ENCODE data around the gene CREB3L2. TPM values are rescaled to one million over a fixed set of nuclear protein-coding genes. Genes with fewer than 3 reads are reported as not detected.

CREB3L2 gene
- total and polyA plus RNA-seq, 5 experiments from 2014 or later, result 5.2 to 12.8 (median 9.0) TPM

DNA sequence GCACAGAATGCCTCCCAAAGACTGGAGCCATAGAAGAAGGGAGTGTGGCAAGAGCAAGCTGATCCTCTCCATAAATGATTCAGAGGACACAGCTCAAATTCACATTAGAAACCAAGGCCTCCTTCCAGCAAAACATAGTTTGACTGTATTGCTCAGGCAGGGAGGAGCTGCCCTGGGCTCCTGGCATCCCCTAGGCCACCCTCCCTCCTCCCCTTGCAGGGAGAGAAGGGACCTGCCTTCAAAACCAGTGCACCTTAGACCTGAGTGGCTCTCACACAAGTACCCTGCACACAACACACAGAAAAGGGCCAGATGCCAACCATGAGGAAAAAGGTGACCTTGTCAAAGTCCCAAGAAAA lies 64.7 kb downstream of the CREB3L2 start:
- peaks cover 0 to under 1% (median 0%) of the 10 kb centered on the region in 3 donors for H3K36me3 Mint-ChIP-seq
- ATAC-seq (no peak), DNase-seq (no peak)
- POLR2A ChIA-PET, result interaction anchor here (1.0 kb wide), 1 partner anchor 47 kb away, joined by 3 read pairs; no protein-coding TSS in a partner anchor
- peak overlapping the region in 2 of 10 donors; percentile 12 to 49 for H3K27ac Mint-ChIP-seq
- no peaks in the 10 kb centered on the region for H3K27me3 Mint-ChIP-seq
- no peaks in the 10 kb centered on the region for H3K9me3 Mint-ChIP-seq
- H3K4me3 Mint-ChIP-seq, result no peak overlapping the region
- H3K4me1 Mint-ChIP-seq, result peaks cover 19 to 43% (median 37%) of the 10 kb centered on the region in 4 donors

DNA sequence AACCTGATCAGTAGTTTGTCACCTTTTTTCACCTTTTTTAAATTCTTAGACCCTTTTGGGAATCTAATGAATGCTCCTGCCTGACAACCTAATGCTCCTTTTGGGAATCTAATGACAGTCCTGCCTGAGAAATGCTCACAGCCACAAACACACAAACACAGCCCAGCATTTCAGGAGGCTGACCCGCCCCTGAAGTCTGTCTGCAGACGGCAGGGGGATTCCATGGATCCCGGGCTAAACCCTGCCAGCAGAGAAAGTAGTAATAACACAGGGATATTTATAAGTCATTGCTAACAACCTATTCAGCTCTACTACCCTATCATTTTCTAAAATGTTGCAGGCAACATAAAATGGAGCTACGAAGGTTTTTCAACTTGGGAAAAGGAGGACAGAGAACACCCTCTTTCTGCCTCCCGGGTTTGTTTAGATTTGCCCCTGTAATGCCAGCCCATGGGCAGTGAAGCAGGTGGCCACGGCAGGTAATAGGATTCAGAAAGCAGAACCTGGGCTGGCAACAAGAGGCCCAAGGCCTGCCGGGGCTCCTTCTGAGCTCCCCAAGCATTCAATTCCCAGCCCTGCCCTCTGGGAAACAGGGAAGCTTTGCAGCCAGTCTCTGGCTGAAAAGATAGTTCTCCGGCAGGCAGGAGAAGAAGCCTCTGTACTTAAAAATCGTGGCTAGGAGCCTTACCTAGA lies 65.2 kb downstream of the CREB3L2 start:
- Mint-ChIP-seq H3K4me3 (peak overlapping the region in 3 of 10 donors; percentile 3 to 27 (median 11)), H3K27ac (peak overlapping the region; percentile 57 to 98 (median 92)), H3K27me3 (no peaks in the 10 kb centered on the region), H3K36me3 (peaks cover 0 to 5% (median 0%) of the 10 kb centered on the region in 3 donors), H3K4me1 (peaks cover 19 to 43% (median 39%) of the 10 kb centered on the region in 4 donors), H3K9me3 (no peaks in the 10 kb centered on the region)
- DNase-seq (no peak), ATAC-seq (no peak)
- POLR2A ChIA-PET, result no interaction called here

- peaks cover 0 to 5% (median 0%) of the 10 kb centered on the region in 3 donors for H3K36me3 Mint-ChIP-seq
- peak overlapping the region; percentile 73 to 98 (median 92) for H3K27ac Mint-ChIP-seq
- peak overlapping the region; percentile 46 to 90 (median 80) for H3K4me3 Mint-ChIP-seq
- H3K9me3 Mint-ChIP-seq, result no peaks in the 10 kb centered on the region
- H3K27me3 Mint-ChIP-seq, result no peaks in the 10 kb centered on the region
- peaks cover 19 to 43% (median 39%) of the 10 kb centered on the region in 4 donors for H3K4me1 Mint-ChIP-seq
- ATAC-seq (peak; percentile 39 to 48), DNase-seq (peak in 1 of 10 donors; percentile 4)
- POLR2A ChIA-PET, result interaction anchor here (2.4 kb wide), 1 partner anchor 66 kb away, joined by 11 read pairs; the partner anchor contains the start of gene CREB3L2
These were observed 65.9 kb downstream of the CREB3L2 start for GRCh38 chr7:137935884-137936508.

DNA sequence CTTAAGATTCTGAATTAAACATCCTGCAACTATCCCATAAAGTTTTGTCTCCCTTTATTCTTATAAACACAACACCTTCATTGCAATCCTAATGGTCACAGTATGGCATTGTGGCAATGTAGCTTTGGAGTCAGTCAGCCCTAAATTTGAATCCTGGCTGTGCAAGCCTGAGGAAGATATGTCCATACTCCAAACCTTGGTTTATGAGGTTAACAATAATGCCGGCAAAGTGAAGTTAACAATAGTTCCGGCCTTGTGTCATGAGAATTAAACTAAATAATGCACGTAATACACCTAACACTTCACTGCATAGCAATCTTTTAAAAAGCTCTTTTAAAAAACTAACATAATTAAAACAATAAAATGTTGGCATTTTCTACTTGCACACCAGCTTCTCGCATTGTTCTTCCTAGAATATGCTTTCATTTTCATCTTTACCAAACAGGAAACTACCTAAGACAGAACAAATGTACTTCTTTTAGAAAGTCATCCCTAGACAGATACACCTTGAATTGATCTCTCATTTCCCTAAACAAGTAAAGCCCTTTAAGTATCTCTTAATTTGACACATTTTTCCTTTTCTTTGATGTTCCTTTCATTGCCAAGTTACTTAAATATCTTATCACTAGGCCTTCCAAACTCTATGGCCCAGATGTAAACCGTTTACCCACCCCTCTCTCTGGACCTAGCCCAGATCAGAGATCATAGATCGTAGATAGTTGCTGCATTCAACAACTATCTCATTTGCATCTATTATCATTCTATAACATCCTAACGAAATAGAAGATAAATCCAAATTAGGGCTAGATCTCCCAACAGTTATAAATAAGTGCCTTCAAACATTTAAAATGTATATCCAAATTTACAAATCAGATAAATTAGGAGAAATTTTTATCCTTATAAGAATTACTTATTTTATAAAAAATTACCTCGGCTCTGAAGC lies 66.7 kb downstream of the CREB3L2 start:
- peak overlapping the region; percentile 73 to 91 (median 85) for H3K4me3 Mint-ChIP-seq
- DNase-seq (peak in 3 of 10 donors; percentile 28 to 45 (median 31)), ATAC-seq (peak; percentile 88 to 89)
- H3K4me1 Mint-ChIP-seq, result peaks cover 19 to 46% (median 42%) of the 10 kb centered on the region in 4 donors
- peaks cover 0 to 10% (median 2%) of the 10 kb centered on the region in 3 donors for H3K36me3 Mint-ChIP-seq
- POLR2A ChIA-PET, result interaction anchor here (2.4 kb wide), 1 partner anchor 67 kb away, joined by 11 read pairs; the partner anchor contains the start of gene CREB3L2
- H3K27ac Mint-ChIP-seq, result peak overlapping the region; percentile 87 to 98 (median 96)
- H3K9me3 Mint-ChIP-seq, result no peaks in the 10 kb centered on the region
- H3K27me3 Mint-ChIP-seq, result no peaks in the 10 kb centered on the region

GRCh38 chr7:137934176-137934826 lies 67.6 kb downstream of the CREB3L2 start:
- ATAC-seq (no peak), DNase-seq (no peak)
- peak overlapping the region; percentile 73 to 91 (median 85) for H3K4me3 Mint-ChIP-seq
- H3K27me3 Mint-ChIP-seq, result no peaks in the 10 kb centered on the region
- no peaks in the 10 kb centered on the region for H3K9me3 Mint-ChIP-seq
- H3K27ac Mint-ChIP-seq, result peak overlapping the region; percentile 87 to 98 (median 96)
- H3K4me1 Mint-ChIP-seq, result peaks cover 16 to 47% (median 43%) of the 10 kb centered on the region in 4 donors
- peaks cover 0 to 10% (median 4%) of the 10 kb centered on the region in 3 donors for H3K36me3 Mint-ChIP-seq
- POLR2A ChIA-PET, result interaction anchor here (2.4 kb wide), 1 partner anchor 68 kb away, joined by 11 read pairs; the partner anchor contains the start of gene CREB3L2

- Mint-ChIP-seq H3K4me3 (peak overlapping the region in 4 of 10 donors; percentile 9 to 33 (median 20)), H3K9me3 (no peaks in the 10 kb centered on the region), H3K4me1 (peaks cover 17 to 47% (median 43%) of the 10 kb centered on the region in 4 donors), H3K27ac (peak overlapping the region in 8 of 10 donors; percentile 14 to 96 (median 57)), H3K27me3 (no peaks in the 10 kb centered on the region), H3K36me3 (peaks cover 2 to 10% (median 4%) of the 10 kb centered on the region in 3 donors)
- POLR2A ChIA-PET, result interaction anchor here (0.6 to 2.4 kb wide), 2 partner anchors 68 to 1085 kb away, joined by 3 to 11 read pairs; partner anchors contain the start of gene CREB3L2
- DNase-seq, result no peak
- ATAC-seq, result no peak
These were observed 68.4 kb downstream of the CREB3L2 start for GRCh38 chr7:137933270-137934017.

GRCh38 chr7:137932881-137933269 lies 69.0 kb downstream of the CREB3L2 start:
- H3K4me3 Mint-ChIP-seq, result peak overlapping the region in 2 of 10 donors; percentile 9 to 14
- peaks cover 4 to 15% (median 5%) of the 10 kb centered on the region in 3 donors for H3K36me3 Mint-ChIP-seq

DNA sequence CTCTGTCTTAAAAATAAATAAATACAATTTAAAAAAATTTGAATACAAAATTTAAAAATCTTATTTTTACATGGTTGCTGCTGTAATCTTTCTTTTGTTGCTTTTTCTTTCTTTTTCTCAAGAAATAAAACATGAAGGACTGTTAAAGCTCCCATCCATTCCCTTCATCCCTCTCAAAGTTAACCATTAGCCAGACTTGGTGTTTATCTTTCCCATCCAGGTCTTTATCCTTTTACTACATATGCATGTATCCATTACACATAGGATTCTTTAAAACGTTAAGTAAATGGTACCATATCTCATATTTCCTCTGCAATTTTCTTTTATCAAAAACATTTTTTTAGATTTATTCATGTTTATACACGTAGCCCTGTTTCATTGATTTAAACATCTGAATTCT lies 70.1 kb downstream of the CREB3L2 start:
- Mint-ChIP-seq H3K4me3 (no peak overlapping the region), H3K4me1 (peaks cover 18 to 47% (median 43%) of the 10 kb centered on the region in 4 donors), H3K27me3 (no peaks in the 10 kb centered on the region), H3K27ac (peak overlapping the region in 1 of 10 donors; percentile 52), H3K36me3 (peaks cover 4 to 24% (median 16%) of the 10 kb centered on the region in 3 donors), H3K9me3 (no peaks in the 10 kb centered on the region)
- ATAC-seq (no peak), DNase-seq (no peak)
- POLR2A ChIA-PET, result no interaction called here

More at GRCh38 chr7:137932881-137933269, 69.0 kb downstream of the CREB3L2 start:
- H3K27ac Mint-ChIP-seq, result peak overlapping the region in 7 of 10 donors; percentile 14 to 96 (median 53)
- no peaks in the 10 kb centered on the region for H3K9me3 Mint-ChIP-seq
- DNase-seq (no peak), ATAC-seq (no peak)
- H3K4me1 Mint-ChIP-seq, result peaks cover 17 to 47% (median 43%) of the 10 kb centered on the region in 4 donors
- POLR2A ChIA-PET, result interaction anchor here (0.6 kb wide), 1 partner anchor 1085 kb away, joined by 3 read pairs; no protein-coding TSS in a partner anchor
- no peaks in the 10 kb centered on the region for H3K27me3 Mint-ChIP-seq

DNA sequence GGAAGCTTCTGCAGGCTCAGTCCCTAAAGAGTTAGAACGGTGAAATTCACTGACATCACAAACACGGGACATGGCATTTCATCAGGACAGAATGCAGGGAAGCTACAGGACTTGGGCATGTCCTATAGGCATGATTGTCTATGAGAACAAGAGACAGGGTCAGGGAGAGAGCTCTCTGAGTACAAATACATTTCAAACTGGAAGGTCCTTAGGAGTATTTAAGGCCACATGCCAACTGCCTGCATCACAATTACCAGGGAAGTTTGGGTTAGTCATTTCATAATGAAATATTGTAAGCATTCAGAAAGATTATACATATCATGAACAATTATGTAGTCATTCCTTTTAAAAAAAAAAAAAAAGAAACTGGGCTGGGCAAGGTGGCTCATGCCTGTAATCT lies 71.3 kb downstream of the CREB3L2 start:
- H3K36me3 Mint-ChIP-seq, result peaks cover 4 to 36% (median 28%) of the 10 kb centered on the region in 3 donors
- H3K27ac Mint-ChIP-seq, result peak overlapping the region in 1 of 10 donors; percentile 43
- ATAC-seq, result no peak

DNA sequence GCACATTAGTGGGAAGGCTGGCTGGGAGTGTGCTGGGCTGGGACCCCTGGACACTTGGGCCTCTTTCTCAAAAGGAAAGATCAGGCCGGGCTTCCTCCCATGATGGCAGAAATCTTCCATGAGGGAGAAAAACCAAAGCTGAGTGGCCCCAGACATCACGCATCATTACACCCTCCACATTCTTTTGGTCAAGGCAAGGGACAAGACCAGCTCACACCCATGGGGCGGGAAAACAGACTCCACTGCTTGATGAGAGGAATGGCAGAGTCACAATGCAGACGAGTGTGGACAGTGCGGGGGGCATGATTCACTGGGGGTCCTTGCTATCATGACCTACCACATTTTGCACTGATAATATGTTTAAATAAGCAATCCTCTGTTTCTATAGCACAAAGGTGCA lies 73.3 kb downstream of the CREB3L2 start:
- no peak overlapping the region for H3K27ac Mint-ChIP-seq
- ATAC-seq (no peak), DNase-seq (no peak)
- POLR2A ChIA-PET, result no interaction called here
- peaks cover 15 to 22% (median 19%) of the 10 kb centered on the region in 4 donors for H3K4me1 Mint-ChIP-seq
- no peaks in the 10 kb centered on the region for H3K9me3 Mint-ChIP-seq
- H3K36me3 Mint-ChIP-seq, result peaks cover 4 to 48% (median 47%) of the 10 kb centered on the region in 3 donors
- H3K27me3 Mint-ChIP-seq, result no peaks in the 10 kb centered on the region
- H3K4me3 Mint-ChIP-seq, result no peak overlapping the region

More for the DNA sequence above, 71.3 kb downstream of the CREB3L2 start:
- POLR2A ChIA-PET, result no interaction called here
- Mint-ChIP-seq H3K27me3 (no peaks in the 10 kb centered on the region), H3K9me3 (no peaks in the 10 kb centered on the region), H3K4me1 (peaks cover 14 to 37% (median 35%) of the 10 kb centered on the region in 4 donors), H3K4me3 (no peak overlapping the region)
- no peak for DNase-seq

GRCh38 chr7:137927386-137927785 lies 74.5 kb downstream of the CREB3L2 start:
- H3K27me3 Mint-ChIP-seq, result no peaks in the 10 kb centered on the region
- H3K4me3 Mint-ChIP-seq, result no peak overlapping the region
- DNase-seq (no peak), ATAC-seq (no peak)
- H3K36me3 Mint-ChIP-seq, result peaks cover 4 to 56% (median 47%) of the 10 kb centered on the region in 3 donors
- H3K4me1 Mint-ChIP-seq, result peaks cover 6 to 11% (median 10%) of the 10 kb centered on the region in 4 donors
- H3K9me3 Mint-ChIP-seq, result no peaks in the 10 kb centered on the region
- POLR2A ChIA-PET, result interaction anchor here (0.5 kb wide), 1 partner anchor 24 kb away, joined by 3 read pairs; no protein-coding TSS in a partner anchor
- peak overlapping the region in 1 of 10 donors; percentile 23 for H3K27ac Mint-ChIP-seq

Data from naive thymus-derived CD8-positive, alpha-beta T cell (primary cell).